CD4-positive, CD25-positive, alpha-beta regulatory T cell (primary cell): ENCODE results near the gene NSA2. TPM values are rescaled to one million over a fixed set of nuclear protein-coding genes. Genes with fewer than 3 reads are reported as not detected.
"Not testable (repeated sequence)": the region's sequence is repeated elsewhere in the genome, so short reads cannot be mapped to it uniquely, and the experiment has no call there.

Source experiments
- ATAC-seq, 2 donors: fragments of 150-1000 bp; cut with Tn5 transposase; one replicate each; pipeline ENCODE4 v1.10.0; 2021; ENCODE audit warnings: low read depth in 2 of 2, moderate number of reproducible peaks in 2 of 2, moderate library complexity in 1 of 2
- DNase-seq, 3 donors: peaks; one replicate each; pipeline versions ENCODE4 v3.0.0 to v3.0.0-alpha.2; 2012 to 2022; ENCODE audit warnings: mixed read lengths in 1 of 3
- H3K27ac ChIP-seq: one replicate; pipeline ENCODE4 v1.7.0; 2013; ENCODE audit warnings: mild to moderate bottlenecking, low read length; ENCODE audit not compliant: insufficient read depth, poor library complexity, severe bottlenecking
- H3K27me3 ChIP-seq: one replicate; pipeline ENCODE4 v1.7.0; 2013; ENCODE audit warnings: low read length; ENCODE audit not compliant: control insufficient read depth, insufficient read depth
- H3K36me3 ChIP-seq: one replicate; pipeline ENCODE4 v1.7.0; 2013; ENCODE audit warnings: mild to moderate bottlenecking, low read length, moderate library complexity; ENCODE audit not compliant: control insufficient read depth, insufficient read depth
- H3K4me1 ChIP-seq: 2 replicates; pipeline ENCODE4 v1.7.0; 2013; ENCODE audit warnings: mild to moderate bottlenecking, low read length; ENCODE audit not compliant: insufficient read depth, control insufficient read depth, poor library complexity, severe bottlenecking
- H3K4me3 ChIP-seq: one replicate; pipeline ENCODE4 v1.7.0; 2013; ENCODE audit warnings: low read depth, mild to moderate bottlenecking, low read length, moderate library complexity
- H3K9me3 ChIP-seq, 2 experiments: 1 replicate in 1 of 2; 2 replicates in 1 of 2; pipeline ENCODE4 v1.7.0; 2013; ENCODE audit warnings: low read length in 2 of 2, mild to moderate bottlenecking in 1 of 2, moderate library complexity in 1 of 2; ENCODE audit not compliant: control insufficient read depth in 2 of 2
- H3K27ac Mint-ChIP-seq, 3 donors: one replicate each; pipeline ENCODE4 v1.8.0; 2020 to 2022; ENCODE audit warnings: mild to moderate bottlenecking in 3 of 3, mixed read lengths in 3 of 3, moderate library complexity in 2 of 3
- H3K27me3 Mint-ChIP-seq: one replicate; pipeline ENCODE4 v1.8.0; 2022; ENCODE audit warnings: mild to moderate bottlenecking, mixed read lengths
- H3K36me3 Mint-ChIP-seq: one replicate; pipeline ENCODE4 v1.8.0; 2020; ENCODE audit warnings: mixed read lengths
- H3K4me1 Mint-ChIP-seq, 4 donors: one replicate each; pipeline ENCODE4 v1.8.0; 2020 to 2022; ENCODE audit warnings: mixed read lengths in 4 of 4, mild to moderate bottlenecking in 1 of 4
- H3K4me3 Mint-ChIP-seq, 4 donors: one replicate each; pipeline ENCODE4 v1.8.0; 2020 to 2022; ENCODE audit warnings: mild to moderate bottlenecking in 4 of 4, mixed read lengths in 4 of 4, moderate library complexity in 3 of 4
- H3K9me3 Mint-ChIP-seq, 7 donors: one replicate each; pipeline ENCODE4 v1.8.0; 2020 to 2022; ENCODE audit warnings: mixed read lengths in 7 of 7, mild to moderate bottlenecking in 3 of 7, moderate library complexity in 2 of 7
- polyA plus RNA-seq, 4 donors: library from polyadenylated mRNA; unstranded; fragments of 300-500 nt; fragmentation: Illumina TruSeq; gene quantifications; one replicate each; pipeline ENCODE4 v1.2.3, GENCODE V29; 2021
- total RNA-seq: library from RNA; stranded (reverse); gene quantifications from one replicate; pipeline ENCODE4 v1.2.3, GENCODE V29; 2022

Gene NSA2
- total and polyA plus RNA-seq, 5 donors from 2014 or later: 50.9 to 86.2 (median 61.6) TPM

DNA sequence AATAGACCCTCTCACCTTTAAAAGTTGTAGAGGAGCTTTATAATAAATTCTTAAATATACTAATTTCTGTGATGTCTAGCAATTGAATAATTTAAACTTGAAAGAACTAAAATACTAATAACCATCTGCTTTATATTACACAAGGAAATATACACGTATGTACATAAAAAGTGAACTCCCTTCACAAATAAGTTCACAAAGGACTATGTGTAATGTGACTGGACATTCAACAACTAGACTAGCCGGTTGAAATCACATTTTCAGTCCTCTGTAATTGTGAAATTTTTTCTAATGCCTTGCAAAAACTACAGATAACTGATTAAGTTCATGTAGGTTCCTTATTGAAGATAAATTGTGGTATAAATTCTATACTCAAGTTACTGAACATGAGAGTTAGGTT lies 11.6 kb downstream of the NSA2 start:
- H3K4me3 Mint-ChIP-seq: no peak overlapping the region
- ATAC-seq: no peak

DNA sequence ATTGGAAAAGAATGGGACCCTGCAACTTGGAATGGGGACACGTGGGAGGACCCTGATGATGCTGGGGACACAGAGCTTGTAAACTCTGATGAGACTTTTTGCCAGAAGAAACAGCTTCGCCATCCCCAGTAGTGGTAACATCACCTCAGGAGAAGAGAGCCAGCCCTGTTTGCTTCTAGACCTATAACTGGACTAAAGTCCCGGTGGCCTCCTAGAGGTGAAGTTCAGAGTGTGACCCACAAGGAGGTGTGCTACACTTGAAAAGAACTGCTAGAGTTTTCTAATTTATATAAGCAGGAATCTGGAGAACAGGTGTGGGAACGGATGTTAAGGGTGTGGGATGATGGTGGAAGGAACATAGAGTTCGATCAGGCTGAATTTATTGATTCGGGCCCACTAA lies 19.8 kb downstream of the NSA2 start:
- H3K36me3 ChIP-seq: peaks cover 8% of the 10 kb centered on the region
- no peaks in the 10 kb centered on the region for H3K27me3 ChIP-seq
- H3K4me1 Mint-ChIP-seq: no peaks in the 10 kb centered on the region
- peaks cover 19% of the 10 kb centered on the region for H3K36me3 Mint-ChIP-seq
- H3K27ac Mint-ChIP-seq: no peak overlapping the region
- no peak for DNase-seq
- H3K9me3 ChIP-seq: no peaks in the 10 kb centered on the region
- H3K27ac ChIP-seq: no peak overlapping the region
- no peak for ATAC-seq
- no peak overlapping the region for H3K4me3 Mint-ChIP-seq
- no peak overlapping the region for H3K4me3 ChIP-seq
- no peaks in the 10 kb centered on the region for H3K9me3 Mint-ChIP-seq
- H3K4me1 ChIP-seq: no peaks in the 10 kb centered on the region
- no peaks in the 10 kb centered on the region for H3K27me3 Mint-ChIP-seq

More for the DNA sequence above, 11.6 kb downstream of the NSA2 start:
- H3K27me3 Mint-ChIP-seq: no peaks in the 10 kb centered on the region
- Histone ChIP-seq H3K4me1 (no peaks in the 10 kb centered on the region), H3K36me3 (peaks cover 44% of the 10 kb centered on the region), H3K4me3 (no peak overlapping the region), H3K27me3 (no peaks in the 10 kb centered on the region), H3K9me3 (no peaks in the 10 kb centered on the region), H3K27ac (no peak overlapping the region)
- H3K4me1 Mint-ChIP-seq: peaks cover 0 to 3% (median 0%) of the 10 kb centered on the region in 4 donors
- H3K36me3 Mint-ChIP-seq: peaks cover 3% of the 10 kb centered on the region
- no peaks in the 10 kb centered on the region for H3K9me3 Mint-ChIP-seq
- no peak overlapping the region for H3K27ac Mint-ChIP-seq
- no peak for DNase-seq

DNA sequence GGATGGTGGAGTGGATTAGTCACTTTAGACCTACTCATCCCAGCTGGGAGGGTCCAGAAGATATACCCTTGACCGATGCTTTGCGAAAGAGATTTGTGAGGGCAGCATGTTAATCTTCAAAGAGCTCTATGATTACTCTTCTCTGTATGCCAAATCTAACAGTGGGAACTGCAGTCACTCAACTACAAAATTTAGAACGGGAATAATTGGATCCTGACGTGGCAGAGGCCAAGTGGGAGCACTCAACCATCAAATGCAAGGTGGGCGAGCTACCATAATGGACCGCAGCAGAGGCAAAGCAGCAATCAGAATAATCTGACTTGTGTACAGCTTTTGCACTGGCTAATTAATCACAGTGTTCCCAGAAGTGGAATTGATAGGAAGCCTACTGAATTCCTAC lies 20.4 kb downstream of the NSA2 start:
- Mint-ChIP-seq H3K27me3 (no peaks in the 10 kb centered on the region), H3K4me3 (no peak overlapping the region), H3K4me1 (no peaks in the 10 kb centered on the region), H3K27ac (peak overlapping the region in 1 of 3 donors; percentile 49), H3K9me3 (no peaks in the 10 kb centered on the region), H3K36me3 (peaks cover 23% of the 10 kb centered on the region)
- Histone ChIP-seq H3K4me1 (no peaks in the 10 kb centered on the region), H3K27me3 (no peaks in the 10 kb centered on the region), H3K36me3 (peaks cover 8% of the 10 kb centered on the region), H3K9me3 (no peaks in the 10 kb centered on the region), H3K27ac (no peak overlapping the region), H3K4me3 (no peak overlapping the region)
- no peak for DNase-seq
- ATAC-seq: no peak

DNA sequence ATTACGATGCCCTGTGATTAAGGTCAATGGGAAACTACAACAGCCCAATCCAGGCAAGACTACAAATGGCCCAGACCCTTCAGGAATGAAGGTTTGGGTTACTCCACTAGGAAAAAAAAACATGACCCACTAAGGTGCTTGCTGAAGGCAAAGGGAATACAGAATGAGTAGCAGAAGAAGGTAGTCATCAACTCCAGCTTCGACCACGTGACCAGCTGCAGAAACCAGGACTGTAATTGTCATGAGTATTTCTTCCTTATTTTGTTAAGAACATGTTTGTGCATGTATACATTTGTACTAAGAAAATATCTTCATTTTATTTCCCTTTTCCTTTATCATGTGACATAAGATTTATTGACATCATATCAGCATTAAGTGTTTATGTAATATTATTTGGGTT lies 24.6 kb downstream of the NSA2 start:
- not testable (repeated sequence) for ATAC-seq
- peaks cover 33% of the 10 kb centered on the region for H3K36me3 Mint-ChIP-seq

DNA sequence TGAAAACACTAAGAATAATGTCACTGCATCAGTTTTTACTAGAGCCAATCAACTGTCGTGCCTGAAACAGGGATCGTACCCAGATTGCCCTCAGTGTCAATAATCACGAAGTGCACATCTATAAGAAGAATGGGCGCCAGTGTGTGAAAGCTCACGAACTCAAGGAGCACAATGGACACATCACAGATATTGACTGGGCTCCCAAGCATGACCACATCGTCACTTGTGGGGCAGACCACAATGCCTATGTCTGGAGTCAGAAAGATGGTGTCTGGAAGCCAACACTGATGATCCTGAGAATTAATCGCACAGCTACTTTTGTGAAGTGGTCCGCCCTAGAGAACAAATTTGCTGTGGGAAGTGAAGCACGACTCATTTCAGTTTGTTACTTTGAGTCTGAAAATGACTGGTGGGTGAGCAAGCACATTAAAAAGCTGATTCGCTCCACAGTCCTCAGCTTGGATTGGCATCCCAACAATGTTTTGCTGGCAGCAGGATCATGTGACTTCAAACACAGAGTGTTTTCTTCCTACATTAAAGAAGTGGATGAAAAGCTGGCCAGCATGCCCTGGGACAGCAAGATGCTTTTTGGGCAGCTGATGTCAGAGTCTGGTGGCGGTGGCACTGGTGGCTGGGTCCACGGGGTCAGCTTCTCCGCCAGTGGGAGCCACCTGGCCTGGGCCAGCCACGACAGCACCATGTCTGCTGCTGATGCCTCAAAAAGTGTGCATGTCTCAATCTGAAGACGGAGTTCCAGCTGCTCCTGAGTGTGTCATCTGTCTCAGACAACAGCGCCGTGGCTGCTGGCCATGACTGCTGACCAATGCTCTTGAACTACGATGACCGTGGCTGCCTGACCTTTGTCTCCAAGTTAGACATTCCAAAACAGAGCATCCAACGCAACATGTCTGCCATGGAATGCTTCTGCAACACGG lies 32.2 kb downstream of the NSA2 start:
- ATAC-seq (no peak), DNase-seq (no peak)
- Histone ChIP-seq H3K4me3 (no peak overlapping the region), H3K4me1 (no peaks in the 10 kb centered on the region), H3K36me3 (peaks cover 11% of the 10 kb centered on the region), H3K27ac (no peak overlapping the region), H3K9me3 (no peaks in the 10 kb centered on the region), H3K27me3 (no peaks in the 10 kb centered on the region)
- Mint-ChIP-seq H3K27me3 (no peaks in the 10 kb centered on the region), H3K4me1 (peaks cover 0 to 2% (median 0%) of the 10 kb centered on the region in 4 donors), H3K36me3 (peaks cover 16% of the 10 kb centered on the region), H3K4me3 (no peak overlapping the region), H3K9me3 (peaks cover 0 to 2% (median 0%) of the 10 kb centered on the region in 7 donors), H3K27ac (peak overlapping the region in 1 of 3 donors; percentile 38)

More for the DNA sequence above, 24.6 kb downstream of the NSA2 start:
- not testable (repeated sequence) for H3K4me1 Mint-ChIP-seq, H3K27me3 Mint-ChIP-seq, DNase-seq, H3K9me3 ChIP-seq, H3K9me3 Mint-ChIP-seq, H3K4me1 ChIP-seq, H3K27ac Mint-ChIP-seq, H3K4me3 Mint-ChIP-seq, H3K36me3 ChIP-seq, H3K27ac ChIP-seq, H3K27me3 ChIP-seq, H3K4me3 ChIP-seq

DNA sequence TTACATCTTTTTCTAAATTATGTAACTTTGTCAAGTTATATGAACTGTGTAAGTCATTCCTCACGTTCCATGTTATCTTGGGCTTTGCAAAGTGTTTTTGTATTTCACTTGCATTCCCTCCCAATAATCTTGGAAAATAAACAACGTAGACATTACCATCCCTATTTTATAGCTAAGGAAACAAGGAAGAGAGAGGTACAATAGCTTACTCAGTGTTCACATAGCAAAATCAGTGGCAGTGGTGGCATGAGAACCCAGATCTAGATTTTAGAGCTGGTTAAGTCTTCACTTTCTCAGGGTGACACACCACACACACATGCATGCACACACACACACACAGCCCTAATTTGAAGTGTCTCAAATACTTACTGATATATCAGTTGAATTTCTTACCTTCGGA lies 34.1 kb downstream of the NSA2 start:
- Mint-ChIP-seq H3K9me3 (no peaks in the 10 kb centered on the region), H3K27me3 (no peaks in the 10 kb centered on the region), H3K27ac (no peak overlapping the region), H3K36me3 (peaks cover 12% of the 10 kb centered on the region), H3K4me3 (no peak overlapping the region), H3K4me1 (peaks cover 0 to 4% (median 0%) of the 10 kb centered on the region in 4 donors)
- Histone ChIP-seq H3K27ac (no peak overlapping the region), H3K27me3 (no peaks in the 10 kb centered on the region), H3K4me1 (no peaks in the 10 kb centered on the region), H3K36me3 (peaks cover 11% of the 10 kb centered on the region), H3K9me3 (no peaks in the 10 kb centered on the region), H3K4me3 (no peak overlapping the region)
- no peak for DNase-seq
- no peak for ATAC-seq

DNA sequence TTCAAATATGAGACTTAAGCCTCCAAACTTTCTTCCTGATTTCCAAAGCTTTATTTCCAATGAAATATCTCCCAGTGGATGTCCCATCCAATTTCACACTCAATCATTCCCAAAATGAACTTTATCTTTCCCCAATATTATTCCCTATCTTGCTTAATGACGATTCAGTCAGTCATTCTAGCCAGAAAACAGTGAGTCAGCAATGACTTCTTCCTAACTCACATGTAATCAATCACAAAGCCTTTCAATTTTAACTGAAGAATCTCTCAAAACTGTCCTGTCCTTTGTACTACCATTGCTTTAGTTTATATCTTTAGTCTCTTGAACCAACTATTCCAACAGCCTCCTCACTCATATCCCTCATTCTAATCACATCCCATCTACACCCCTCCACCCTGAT lies 34.9 kb downstream of the NSA2 start:
- Histone ChIP-seq H3K27me3 (no peaks in the 10 kb centered on the region), H3K36me3 (peaks cover 11% of the 10 kb centered on the region), H3K9me3 (no peaks in the 10 kb centered on the region), H3K27ac (no peak overlapping the region), H3K4me1 (no peaks in the 10 kb centered on the region), H3K4me3 (no peak overlapping the region)
- Mint-ChIP-seq H3K27me3 (no peaks in the 10 kb centered on the region), H3K4me3 (no peak overlapping the region), H3K27ac (peak overlapping the region in 1 of 3 donors; percentile 9), H3K36me3 (peaks cover 12% of the 10 kb centered on the region), H3K9me3 (peaks cover 0 to 1% (median 0%) of the 10 kb centered on the region in 7 donors), H3K4me1 (peaks cover 0 to 7% (median 0%) of the 10 kb centered on the region in 4 donors)
- DNase-seq (no peak), ATAC-seq (no peak)

DNA sequence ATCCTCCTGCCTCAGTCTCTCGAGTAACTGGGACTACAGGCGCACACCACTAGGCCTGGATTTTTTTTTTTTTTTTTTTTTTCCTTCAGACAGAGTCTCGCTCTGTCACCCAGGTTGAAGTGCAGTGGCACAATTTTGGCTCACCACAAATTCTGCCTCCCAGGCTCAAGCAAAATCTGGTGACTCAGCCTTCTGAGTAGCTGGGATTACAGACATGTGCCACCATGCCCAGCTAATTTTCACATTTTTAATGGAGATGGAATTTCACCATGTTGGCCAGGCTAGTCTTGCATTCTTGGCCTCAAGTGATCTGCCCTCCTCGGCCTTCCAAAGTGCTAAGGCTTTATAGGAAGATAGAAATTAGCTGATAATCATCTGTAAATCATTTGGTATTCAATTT lies 43.9 kb downstream of the NSA2 start:
- peaks cover 0 to 3% (median 0%) of the 10 kb centered on the region in 7 donors for H3K9me3 Mint-ChIP-seq

More for the DNA sequence above, 43.9 kb downstream of the NSA2 start:
- Mint-ChIP-seq H3K4me3 (no peak overlapping the region), H3K36me3 (peaks cover 11% of the 10 kb centered on the region), H3K27ac (no peak overlapping the region), H3K4me1 (peaks cover 0 to 6% (median 0%) of the 10 kb centered on the region in 4 donors), H3K27me3 (no peaks in the 10 kb centered on the region)
- no peaks in the 10 kb centered on the region for H3K27me3 ChIP-seq
- DNase-seq: no peak
- H3K36me3 ChIP-seq: no peaks in the 10 kb centered on the region
- H3K27ac ChIP-seq: no peak overlapping the region
- no peaks in the 10 kb centered on the region for H3K9me3 ChIP-seq
- no peak overlapping the region for H3K4me3 ChIP-seq
- H3K4me1 ChIP-seq: no peaks in the 10 kb centered on the region
- no peak for ATAC-seq
